ENCODE results near the gene SBK3.
"Not testable (repeated sequence)": the region's sequence is repeated elsewhere in the genome, so short reads cannot be mapped to it uniquely, and the experiment has no call there.

DNA sequence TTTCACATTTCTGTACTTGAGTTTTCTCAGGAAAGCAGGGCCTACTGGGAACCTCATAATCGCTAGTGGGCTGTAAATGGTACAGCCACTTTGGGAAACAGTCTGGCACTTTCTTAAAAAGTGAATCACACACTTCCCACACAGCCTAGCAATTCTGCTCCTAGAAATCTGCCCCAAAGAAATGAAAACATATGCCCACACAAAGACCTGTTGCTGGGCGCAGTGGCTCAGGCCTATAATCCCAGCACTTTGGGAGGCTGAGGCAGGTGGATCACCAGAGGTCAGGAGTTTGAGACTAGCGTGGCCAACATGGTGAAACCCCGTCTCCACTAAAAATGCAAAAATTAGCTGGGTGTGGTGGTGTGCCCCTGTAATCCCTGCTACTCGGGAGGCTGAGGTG lies 24.1 kb upstream of the SBK3 start:
- TF ChIP-seq, protein P1, sequence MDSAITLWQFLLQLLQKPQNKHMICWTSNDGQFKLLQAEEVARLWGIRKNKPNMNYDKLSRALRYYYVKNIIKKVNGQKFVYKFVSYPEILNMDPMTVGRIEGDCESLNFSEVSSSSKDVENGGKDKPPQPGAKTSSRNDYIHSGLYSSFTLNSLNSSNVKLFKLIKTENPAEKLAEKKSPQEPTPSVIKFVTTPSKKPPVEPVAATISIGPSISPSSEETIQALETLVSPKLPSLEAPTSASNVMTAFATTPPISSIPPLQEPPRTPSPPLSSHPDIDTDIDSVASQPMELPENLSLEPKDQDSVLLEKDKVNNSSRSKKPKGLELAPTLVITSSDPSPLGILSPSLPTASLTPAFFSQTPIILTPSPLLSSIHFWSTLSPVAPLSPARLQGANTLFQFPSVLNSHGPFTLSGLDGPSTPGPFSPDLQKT (IDR thresholded peaks at IDR 0.05; ENCODE audit: borderline replicate concordance, low read depth, low read length), result not testable (repeated sequence)
- not testable (repeated sequence) for TF ChIP-seq SP3 (tag by site-specific recombination; IDR thresholded peaks at IDR 0.05); ZNF776 (tag by site-specific recombination; IDR thresholded peaks at IDR 0.05; ENCODE audit: borderline replicate concordance); ZNF600 (tag by site-specific recombination; IDR thresholded peaks at IDR 0.05); ZNF112 (tag by site-specific recombination; IDR thresholded peaks at IDR 0.05)
- TF ChIP-seq, protein P2, sequence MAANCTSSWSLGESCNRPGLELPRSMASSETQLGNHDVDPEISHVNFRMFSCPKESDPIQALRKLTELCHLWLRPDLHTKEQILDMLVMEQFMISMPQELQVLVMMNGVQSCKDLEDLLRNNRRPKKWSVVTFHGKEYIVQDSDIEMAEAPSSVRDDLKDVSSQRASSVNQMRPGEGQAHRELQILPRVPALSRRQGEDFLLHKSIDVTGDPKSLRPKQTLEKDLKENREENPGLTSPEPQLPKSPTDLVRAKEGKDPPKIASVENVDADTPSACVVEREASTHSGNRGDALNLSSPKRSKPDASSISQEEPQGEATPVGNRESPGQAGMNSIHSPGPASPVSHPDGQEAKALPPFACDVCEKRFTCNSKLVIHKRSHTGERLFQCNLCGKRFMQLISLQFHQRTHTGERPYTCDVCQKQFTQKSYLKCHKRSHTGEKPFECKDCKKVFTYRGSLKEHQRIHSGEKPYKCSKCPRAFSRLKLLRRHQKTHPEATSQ (tag by site-specific recombination; IDR thresholded peaks at IDR 0.05), result not testable (repeated sequence)
- TF ChIP-seq, protein P3, sequence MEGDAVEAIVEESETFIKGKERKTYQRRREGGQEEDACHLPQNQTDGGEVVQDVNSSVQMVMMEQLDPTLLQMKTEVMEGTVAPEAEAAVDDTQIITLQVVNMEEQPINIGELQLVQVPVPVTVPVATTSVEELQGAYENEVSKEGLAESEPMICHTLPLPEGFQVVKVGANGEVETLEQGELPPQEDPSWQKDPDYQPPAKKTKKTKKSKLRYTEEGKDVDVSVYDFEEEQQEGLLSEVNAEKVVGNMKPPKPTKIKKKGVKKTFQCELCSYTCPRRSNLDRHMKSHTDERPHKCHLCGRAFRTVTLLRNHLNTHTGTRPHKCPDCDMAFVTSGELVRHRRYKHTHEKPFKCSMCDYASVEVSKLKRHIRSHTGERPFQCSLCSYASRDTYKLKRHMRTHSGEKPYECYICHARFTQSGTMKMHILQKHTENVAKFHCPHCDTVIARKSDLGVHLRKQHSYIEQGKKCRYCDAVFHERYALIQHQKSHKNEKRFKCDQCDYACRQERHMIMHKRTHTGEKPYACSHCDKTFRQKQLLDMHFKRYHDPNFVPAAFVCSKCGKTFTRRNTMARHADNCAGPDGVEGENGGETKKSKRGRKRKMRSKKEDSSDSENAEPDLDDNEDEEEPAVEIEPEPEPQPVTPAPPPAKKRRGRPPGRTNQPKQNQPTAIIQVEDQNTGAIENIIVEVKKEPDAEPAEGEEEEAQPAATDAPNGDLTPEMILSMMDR (tag by site-specific recombination; IDR thresholded peaks at IDR 0.05), result not testable (repeated sequence)
